GM12891 (cell line): ENCODE results near the gene PTN.

Source experiments
- PAX5 ChIP-seq: IDR thresholded peaks from 2 replicates; pipeline ENCODE4 v1.6.1; 2011; ENCODE audit warnings: low read length, moderate library complexity, mild to moderate bottlenecking; ENCODE audit not compliant: insufficient read depth, severe bottlenecking
- POLR2A ChIP-seq: IDR thresholded peaks from 2 replicates; pipeline ENCODE4 v1.6.1; 2011; ENCODE audit warnings: low read depth, low read length, control low read depth
- POLR2AphosphoS5 ChIP-seq: IDR thresholded peaks from 2 replicates; pipeline ENCODE4 v1.6.1; 2011; ENCODE audit warnings: low read depth, low read length, control low read depth
- POU2F2 ChIP-seq: IDR thresholded peaks from 2 replicates; pipeline ENCODE4 v1.6.1; 2011; ENCODE audit warnings: low read depth, mild to moderate bottlenecking, control low read depth, low read length, moderate library complexity
- SPI1 ChIP-seq: IDR thresholded peaks from 2 replicates; pipeline ENCODE4 v1.6.1; 2011; ENCODE audit warnings: low read depth, low read length, control low read depth
- TAF1 ChIP-seq: IDR thresholded peaks from 2 replicates; pipeline ENCODE4 v1.6.1; 2011; ENCODE audit warnings: low read depth, low read length, control low read depth

GRCh38 chr7:137269240-137269639 is 74.3 kb downstream of the PTN start:
- TF ChIP-seq TAF1 = no peak
- TF ChIP-seq POLR2AphosphoS5 = no peak
- TF ChIP-seq PAX5 = no peak
- TF ChIP-seq POLR2A = no peak
- no peak for TF ChIP-seq SPI1
- no peak for TF ChIP-seq POU2F2
